ENCODE results near the gene TGM1.

TGM1 gene

GRCh38 chr14:24262821-24263733 lies at the start of gene TGM1:
Gene TGM1, minus strand, starts transcription at chr14:24263177. Its CDS starts 825 bp downstream, at chr14:24262352.
- DNase-seq (ENCODE audit: low read depth, low spot score): no peak

DNA sequence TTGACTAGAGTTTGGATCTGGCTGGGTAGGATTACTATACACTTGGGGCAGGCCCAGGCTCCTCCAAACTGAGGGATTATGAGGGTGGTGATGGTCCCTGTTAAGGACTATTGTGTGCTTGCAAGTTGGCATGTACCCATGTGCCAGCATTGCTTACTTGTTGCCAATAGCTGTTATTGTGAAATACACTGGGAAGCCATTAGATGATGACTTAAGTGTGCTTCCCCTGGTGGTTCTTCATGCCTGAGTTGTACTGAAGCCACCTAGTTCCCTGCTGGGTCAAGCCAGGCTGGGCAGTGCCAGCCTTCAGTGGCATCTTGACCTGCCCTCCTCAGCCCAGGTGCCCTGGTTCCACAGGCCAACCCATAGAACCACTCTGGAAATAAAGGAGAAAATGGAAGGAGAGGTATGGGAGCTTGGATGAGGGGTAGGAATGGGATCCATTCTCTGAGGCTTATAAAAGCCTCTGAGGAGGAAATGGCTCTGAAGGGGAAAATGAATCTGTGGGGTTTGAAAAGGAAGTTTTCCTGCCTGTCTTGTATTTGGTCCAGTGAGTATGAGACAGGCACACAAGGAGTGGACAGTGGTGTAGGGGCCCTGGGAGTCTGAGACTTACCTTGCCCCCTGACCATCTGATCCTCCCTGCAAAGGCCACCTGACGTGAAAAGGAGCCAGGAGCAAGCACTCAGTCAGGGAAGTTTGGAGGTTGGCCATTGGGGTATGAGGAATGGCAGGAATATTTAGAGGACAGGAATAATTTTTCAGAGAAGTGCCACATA lies 49.0 kb upstream of the TGM1 start:
- no peak for DNase-seq (ENCODE audit: low read depth, low spot score)

DNA sequence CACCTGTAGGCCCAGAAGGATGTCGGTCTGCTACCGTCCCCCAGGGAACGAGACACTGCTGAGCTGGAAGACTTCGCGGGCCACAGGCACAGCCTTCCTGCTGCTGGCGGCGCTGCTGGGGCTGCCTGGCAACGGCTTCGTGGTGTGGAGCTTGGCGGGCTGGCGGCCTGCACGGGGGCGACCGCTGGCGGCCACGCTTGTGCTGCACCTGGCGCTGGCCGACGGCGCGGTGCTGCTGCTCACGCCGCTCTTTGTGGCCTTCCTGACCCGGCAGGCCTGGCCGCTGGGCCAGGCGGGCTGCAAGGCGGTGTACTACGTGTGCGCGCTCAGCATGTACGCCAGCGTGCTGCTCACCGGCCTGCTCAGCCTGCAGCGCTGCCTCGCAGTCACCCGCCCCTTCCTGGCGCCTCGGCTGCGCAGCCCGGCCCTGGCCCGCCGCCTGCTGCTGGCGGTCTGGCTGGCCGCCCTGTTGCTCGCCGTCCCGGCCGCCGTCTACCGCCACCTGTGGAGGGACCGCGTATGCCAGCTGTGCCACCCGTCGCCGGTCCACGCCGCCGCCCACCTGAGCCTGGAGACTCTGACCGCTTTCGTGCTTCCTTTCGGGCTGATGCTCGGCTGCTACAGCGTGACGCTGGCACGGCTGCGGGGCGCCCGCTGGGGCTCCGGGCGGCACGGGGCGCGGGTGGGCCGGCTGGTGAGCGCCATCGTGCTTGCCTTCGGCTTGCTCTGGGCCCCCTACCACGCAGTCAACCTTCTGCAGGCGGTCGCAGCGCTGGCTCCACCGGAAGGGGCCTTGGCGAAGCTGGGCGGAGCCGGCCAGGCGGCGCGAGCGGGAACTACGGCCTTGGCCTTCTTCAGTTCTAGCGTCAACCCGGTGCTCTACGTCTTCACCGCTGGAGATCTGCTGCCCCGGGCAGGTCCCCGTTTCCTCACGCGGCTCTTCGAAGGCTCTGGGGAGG lies 47.9 kb upstream of the TGM1 start, which contains the start of gene LTB4R:
Gene LTB4R (plus strand): TSS at position 857 of the 959 bp plus-strand sequence. CDS start 4,150 bp downstream, outside the sequence.
- DNase-seq (ENCODE audit: low read depth, low spot score): no peak

DNA sequence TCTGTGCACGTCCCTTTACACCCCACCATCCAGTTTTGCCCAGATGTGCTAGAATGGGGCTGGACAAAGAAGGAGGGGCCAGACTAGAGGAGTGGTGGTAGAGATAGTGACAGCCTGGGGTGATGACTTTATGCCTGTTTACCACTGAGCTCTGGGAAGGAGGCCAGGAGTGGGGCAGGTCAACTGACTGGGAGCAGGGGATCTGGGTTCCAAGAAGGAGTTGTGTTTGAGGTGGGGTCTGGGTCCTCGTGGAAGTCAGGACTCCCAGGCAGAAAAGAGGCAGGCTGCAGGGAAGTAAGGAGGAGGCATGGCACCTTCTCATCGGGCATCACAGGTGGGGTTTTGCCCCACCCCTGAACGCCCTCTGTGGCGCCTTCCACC lies 47.3 kb upstream of the TGM1 start:
- no peak for DNase-seq (ENCODE audit: low read depth, low spot score)

DNA sequence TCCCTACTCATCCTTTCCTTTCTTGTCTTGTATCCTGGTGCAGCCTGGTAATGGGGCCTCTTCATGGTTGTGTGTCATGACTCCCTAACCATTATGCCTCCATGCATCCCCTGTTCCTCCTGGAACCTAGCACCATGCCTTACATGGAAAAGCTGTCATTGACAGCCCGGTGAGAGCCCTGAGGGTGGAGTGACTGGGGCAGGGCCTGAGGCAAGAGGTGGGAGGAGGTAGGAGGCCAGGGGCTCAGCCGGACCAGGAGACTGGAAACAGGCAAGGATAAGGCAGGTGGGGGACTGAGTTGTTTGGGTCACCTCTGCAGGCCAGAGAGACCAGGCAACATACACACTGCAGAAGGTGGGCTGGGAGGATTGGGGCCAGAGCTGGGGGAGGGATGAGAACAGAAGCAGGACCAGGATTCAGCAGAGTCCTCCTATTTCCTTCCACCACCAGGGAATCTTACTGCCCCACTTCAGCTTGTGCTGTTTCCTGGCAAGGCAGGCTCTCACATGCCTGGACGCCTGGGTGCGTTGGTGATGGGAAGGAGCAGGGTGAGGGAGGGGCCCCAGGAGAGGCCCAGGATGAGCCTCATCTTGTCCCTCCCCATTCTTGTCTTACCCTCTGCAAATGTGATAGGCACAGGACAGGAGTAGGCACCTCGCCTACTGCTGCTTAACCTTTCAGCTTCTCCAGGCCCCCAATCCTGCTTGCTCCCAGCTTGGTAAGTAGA lies 46.7 kb upstream of the TGM1 start, which contains the start of gene LTB4R2:
Gene LTB4R2 (plus strand): TSS at position 603 of the 727 bp plus-strand sequence. CDS start 525 bp downstream, outside the sequence.
- DNase-seq (ENCODE audit: low read depth, low spot score): no peak

GRCh38 chr14:24308342-24309124 lies 45.6 kb upstream of the TGM1 start:
- DNase-seq (ENCODE audit: low read depth, low spot score): no peak

DNA sequence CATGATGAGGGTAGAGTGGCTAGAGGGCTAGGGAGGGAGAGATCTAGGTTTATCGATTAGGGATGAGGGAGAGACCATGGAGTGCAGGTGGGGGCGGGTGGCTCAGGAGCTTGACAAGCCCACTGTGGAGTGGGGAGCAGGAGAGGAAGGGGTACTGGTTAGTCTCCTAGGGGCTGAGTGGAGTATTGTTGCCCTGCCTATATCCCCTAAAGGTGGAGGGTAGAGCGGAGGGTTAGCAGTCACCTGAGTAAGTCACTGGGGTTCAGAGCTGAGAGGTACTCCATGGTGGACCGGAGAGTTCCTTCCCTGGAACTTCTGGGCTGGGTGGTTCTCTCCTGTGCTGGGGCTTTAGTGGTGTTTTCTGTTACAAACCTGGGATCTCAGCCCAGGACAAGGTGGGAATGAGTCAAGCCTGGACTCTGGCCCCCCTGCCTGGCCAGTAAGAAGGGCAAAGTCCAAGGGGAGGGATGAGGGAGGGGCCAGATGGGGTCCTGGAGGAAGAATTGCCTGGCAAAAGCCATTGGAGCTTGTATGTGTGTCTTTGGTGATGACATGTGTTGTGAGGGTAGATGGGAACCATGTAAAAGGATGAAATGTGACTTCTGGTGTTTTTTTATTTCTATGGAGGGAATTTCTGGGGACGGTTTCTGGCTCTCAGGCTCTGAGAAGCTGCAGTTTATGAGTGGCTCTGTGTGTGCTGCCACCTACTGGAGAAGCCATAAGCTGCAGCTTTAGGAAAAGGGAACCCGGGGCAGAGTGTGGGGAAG lies 44.8 kb upstream of the TGM1 start, which contains the start of gene CIDEB:
Gene CIDEB (minus strand): TSS at position 403 of the 767 bp plus-strand sequence. CDS start 119 bp downstream, at position 284.
- no peak for DNase-seq (ENCODE audit: low read depth, low spot score)

GRCh38 chr14:24307156-24307574 lies 44.2 kb upstream of the TGM1 start:
- DNase-seq (ENCODE audit: low read depth, low spot score): no peak

GRCh38 chr14:24304019-24304387 lies 41.0 kb upstream of the TGM1 start:
- no peak for DNase-seq (ENCODE audit: low read depth, low spot score)

- DNase-seq (ENCODE audit: low read depth, low spot score): no peak
Measured at GRCh38 chr14:24300326-24300980, 37.5 kb upstream of the TGM1 start.

DNA sequence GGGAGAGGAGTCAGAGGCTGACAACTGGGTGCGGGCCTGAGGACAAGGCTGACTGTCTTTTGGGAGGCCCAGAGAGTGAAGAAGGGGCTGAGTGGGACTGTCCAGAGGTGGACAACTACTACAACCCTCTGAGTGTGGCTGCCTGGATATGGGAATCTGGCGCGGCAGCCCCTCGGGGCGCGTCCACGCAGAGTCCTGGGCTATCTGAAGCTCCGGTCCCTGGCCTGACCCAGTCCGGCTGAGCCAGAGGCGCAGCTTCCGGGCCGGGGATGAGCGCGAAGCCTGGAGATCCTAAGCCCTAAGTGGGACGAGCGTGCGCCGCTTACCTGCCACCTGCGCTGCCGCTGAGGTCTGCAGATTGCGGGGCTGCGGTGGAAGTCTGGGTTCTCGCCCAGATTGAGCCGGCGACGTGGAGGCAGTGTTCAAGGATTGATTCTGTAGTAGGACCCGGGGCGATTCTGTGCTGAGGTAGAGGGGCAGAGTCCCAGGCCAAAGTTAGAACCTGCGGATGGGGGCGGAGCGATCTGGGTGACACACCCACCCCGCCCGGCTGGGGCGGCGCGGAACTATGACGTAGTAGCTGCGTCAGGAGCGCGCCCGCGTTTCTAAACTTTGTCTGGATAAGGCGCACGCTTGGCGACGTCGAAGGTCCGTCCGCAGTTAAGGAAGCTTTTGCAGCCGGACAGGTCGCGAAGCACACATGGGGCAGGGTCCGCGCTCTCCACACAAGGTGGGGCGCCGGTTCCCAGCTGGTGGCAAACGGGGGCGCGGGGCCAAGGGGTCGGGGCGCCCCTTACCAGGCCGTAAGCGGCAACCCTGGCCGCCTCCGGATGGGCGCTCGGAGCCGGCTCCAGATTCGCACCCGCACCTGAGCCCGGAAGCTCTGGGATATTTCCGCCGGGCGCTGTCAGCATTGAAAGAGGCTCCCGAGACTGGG lies 36.5 kb upstream of the TGM1 start, which contains the start of the genes DHRS1 and NOP9:
Gene DHRS1 (minus strand): TSS at position 526 of the 937 bp plus-strand sequence. CDS start 674 bp downstream, outside the sequence.
Gene NOP9 (plus strand): TSS at position 596 of the 937 bp plus-strand sequence. CDS start 105 bp downstream, at position 701.
- DNase-seq (ENCODE audit: low read depth, low spot score): peak; percentile 47

DNA sequence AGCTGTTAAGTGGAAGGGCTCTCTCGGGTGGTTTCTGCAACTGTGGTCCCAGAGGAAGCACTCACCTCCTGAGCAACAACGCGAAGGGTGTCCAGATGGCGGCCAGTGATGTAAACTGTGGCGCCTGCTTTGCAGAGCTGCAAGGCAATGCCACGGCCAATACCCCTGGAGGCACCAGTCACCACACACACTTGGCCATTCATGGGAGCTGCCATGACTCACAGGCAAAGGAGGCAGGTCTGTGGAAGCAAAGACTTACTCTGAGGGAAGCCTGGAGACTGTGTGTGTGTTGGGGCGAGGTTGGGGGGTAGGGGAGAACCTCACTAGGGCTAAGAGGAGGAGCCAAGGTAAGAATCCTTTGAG lies 35.9 kb upstream of the TGM1 start:
- DNase-seq (ENCODE audit: low read depth, low spot score): no peak

DNA sequence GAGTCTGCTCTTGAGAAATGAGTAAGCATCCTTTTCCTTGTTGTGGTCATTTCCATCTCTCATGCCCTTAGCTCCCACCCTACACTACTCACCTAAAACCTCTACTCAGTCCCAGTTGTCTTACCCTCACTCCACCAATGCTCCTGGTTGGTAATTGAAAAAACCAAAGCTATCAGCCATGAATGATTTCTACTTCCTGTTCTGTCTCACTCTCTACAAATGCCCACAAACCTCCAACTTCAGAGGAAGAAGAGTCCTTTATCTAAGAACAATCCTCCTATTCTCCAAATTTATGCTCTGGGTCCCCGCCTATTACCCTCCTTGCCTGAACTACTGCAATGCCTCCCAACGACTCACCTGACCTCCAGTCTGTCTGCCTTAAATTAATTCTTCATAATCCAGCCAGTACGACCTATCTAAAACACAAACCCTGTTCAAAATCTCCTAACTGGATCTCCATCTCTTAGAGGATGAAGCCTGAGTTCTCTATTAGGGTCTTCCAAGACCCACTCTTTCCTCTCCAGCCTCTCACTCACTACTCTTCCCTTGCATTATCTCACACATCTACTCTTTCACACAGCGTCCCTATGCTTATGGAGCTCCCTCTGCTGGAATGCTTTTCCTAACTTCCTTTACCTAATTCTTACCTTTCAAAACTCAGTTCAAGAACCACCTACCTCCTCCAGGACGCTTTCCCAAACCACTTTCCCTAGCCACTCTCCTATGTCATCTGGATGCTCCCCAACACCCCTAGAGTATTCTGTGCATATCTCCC lies 34.4 kb upstream of the TGM1 start:
- no peak for DNase-seq (ENCODE audit: low read depth, low spot score)

DNA sequence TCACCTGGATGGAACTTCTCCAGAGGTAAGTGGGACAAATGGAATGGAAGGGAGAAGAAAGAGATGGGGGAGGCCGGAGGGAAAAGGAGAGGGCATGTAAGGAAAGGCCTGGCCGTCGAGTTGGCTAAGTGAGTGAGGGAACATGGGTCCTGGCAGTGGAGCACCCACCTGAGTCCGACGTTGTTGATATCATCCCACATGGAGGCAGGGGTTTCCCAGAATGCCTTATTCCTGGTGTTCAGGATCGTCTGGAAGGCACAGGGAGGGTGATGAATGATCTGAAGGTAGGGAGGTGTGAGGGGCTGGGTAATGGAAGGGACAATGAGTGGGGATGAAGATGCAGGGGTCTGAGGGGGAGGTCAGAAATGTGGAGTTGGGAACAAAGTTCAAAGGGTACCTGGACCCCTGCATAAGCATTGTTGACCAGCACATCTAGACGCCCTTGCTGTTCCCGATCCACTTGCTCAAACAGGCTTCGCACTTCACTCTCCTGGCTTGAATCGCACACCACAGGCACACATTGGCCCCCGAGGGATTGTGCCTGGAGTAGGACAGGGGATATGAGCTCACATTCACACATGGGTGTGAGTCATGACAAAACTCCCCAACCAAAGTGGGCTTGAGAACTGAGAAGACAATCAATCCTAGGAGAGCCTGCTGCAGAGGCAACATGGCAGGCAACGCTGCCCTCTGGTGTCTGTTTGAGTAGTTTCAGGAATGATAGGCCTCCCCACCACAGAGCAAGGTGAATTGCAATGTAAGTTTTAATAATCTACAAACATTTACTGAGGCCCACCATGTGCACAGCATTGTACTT lies 33.6 kb upstream of the TGM1 start:
- peak; percentile 47 for DNase-seq (ENCODE audit: low read depth, low spot score)

DNA sequence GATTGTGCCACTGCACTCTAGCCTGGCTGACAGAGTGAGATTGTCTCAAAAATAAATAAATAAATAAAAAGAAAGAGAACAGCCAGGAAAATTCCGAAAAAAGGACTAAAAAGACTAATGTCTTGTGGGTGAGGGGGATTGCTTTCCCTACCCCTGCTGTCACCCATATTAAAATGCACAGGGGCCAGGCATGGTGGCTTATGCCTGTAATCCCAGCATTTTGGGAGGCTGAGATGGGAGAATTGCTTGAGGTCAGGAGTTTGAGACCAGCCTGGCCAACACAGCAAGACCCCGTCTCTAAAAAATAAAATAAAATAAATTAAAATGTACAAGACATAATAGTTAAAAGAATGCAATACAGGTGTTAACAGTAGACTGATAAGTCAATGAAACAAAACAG lies 30.5 kb upstream of the TGM1 start:
- no peak for DNase-seq (ENCODE audit: low read depth, low spot score)
